ENCODE results near the gene SYT1. TPM values are rescaled to one million over a fixed set of nuclear protein-coding genes. Genes with fewer than 3 reads are reported as not detected.

SYT1 gene
- total RNA-seq, 2 experiments from 2014 or later = not detected

- Mint-ChIP-seq H3K27me3 (no peaks in the 10 kb centered on the region), H3K36me3 (ENCODE audit: low read depth) (no peaks in the 10 kb centered on the region), H3K4me1 (no peaks in the 10 kb centered on the region), H3K4me3 (no peak overlapping the region), H3K9me3 (ENCODE audit: low read depth) (no peaks in the 10 kb centered on the region), H3K27ac (no peak overlapping the region)
- intact Hi-C loops (cut with DNase I, micrococcal nuclease) = no loop called here
- CTCF ChIA-PET = interaction anchor here (0.6 kb wide), 1 partner anchor 11 kb away, joined by 3 read pairs; no protein-coding TSS in a partner anchor
- ATAC-seq = no peak
- POLR2A ChIA-PET = no interaction called here
- no peak for DNase-seq
Observed at GRCh38 chr12:79162147-79162772, 297.7 kb downstream of the SYT1 start.

- Mint-ChIP-seq H3K9me3 (ENCODE audit: low read depth) (no peaks in the 10 kb centered on the region), H3K27me3 (no peaks in the 10 kb centered on the region), H3K36me3 (ENCODE audit: low read depth) (no peaks in the 10 kb centered on the region), H3K27ac (no peak overlapping the region), H3K4me1 (no peaks in the 10 kb centered on the region), H3K4me3 (no peak overlapping the region)
- POLR2A ChIA-PET = no interaction called here
- intact Hi-C loops (cut with DNase I, micrococcal nuclease) = no loop called here
- ATAC-seq (no peak), DNase-seq (no peak)
- CTCF ChIA-PET = no interaction called here
Observed at GRCh38 chr12:79162948-79163347, 298.4 kb downstream of the SYT1 start.

DNA sequence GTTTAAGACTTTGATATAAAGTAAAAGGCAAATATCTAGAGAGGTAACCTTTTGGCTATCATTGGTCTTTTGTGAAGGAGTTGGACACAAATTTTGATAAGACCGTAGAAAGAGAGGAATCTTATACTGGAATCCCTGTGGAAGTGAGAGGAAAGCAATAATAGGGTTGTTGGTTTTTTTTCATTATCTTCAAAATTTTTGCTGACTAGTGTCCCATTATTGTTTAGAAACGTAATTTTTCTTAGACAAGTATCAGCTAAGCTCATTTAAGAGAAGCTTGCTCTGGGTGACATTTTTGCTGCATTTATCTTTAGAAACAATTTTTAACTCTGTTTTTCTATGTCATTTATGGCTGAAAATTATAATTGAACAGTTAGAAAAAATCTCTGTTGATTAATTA, 300.3 kb downstream of the SYT1 start:
- Mint-ChIP-seq H3K36me3 (ENCODE audit: low read depth) (no peaks in the 10 kb centered on the region), H3K4me3 (no peak overlapping the region), H3K9me3 (ENCODE audit: low read depth) (no peaks in the 10 kb centered on the region), H3K27me3 (no peaks in the 10 kb centered on the region), H3K4me1 (no peaks in the 10 kb centered on the region), H3K27ac (no peak overlapping the region)
- intact Hi-C loops (cut with DNase I, micrococcal nuclease) = no loop called here
- no peak for DNase-seq
- ChIA-PET CTCF (interaction anchor here (1.0 kb wide), 1 partner anchor 10 kb away, joined by 4 read pairs; no protein-coding TSS in a partner anchor), POLR2A (no interaction called here)
- ATAC-seq = no peak

DNA sequence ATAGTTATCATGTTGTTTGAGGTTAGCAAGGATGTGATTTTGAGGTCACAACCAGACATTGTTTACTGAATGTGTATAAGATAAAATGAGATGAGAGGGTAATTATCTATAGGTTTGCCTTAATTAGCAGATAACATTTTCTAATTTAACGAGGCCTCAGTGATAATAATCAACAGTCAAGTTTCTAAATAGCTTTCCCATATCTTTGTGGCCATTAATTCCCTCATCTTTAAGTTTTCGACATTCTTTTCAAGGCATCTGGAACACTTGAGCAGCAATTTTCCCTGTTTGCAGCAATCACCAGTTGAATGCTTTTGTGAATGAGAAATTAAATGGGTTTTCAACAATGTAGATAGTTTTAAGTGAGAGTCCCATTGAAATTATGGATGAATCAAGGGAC, 304.1 kb downstream of the SYT1 start:
- Mint-ChIP-seq H3K27ac (no peak overlapping the region), H3K4me3 (no peak overlapping the region), H3K9me3 (ENCODE audit: low read depth) (peaks cover 4% of the 10 kb centered on the region), H3K36me3 (ENCODE audit: low read depth) (no peaks in the 10 kb centered on the region), H3K4me1 (no peaks in the 10 kb centered on the region), H3K27me3 (no peaks in the 10 kb centered on the region)
- DNase-seq = no peak
- intact Hi-C loops (cut with DNase I, micrococcal nuclease) = no loop called here
- POLR2A ChIA-PET = no interaction called here
- no peak for ATAC-seq
- CTCF ChIA-PET = no interaction called here

GRCh38 chr12:79174626-79175025, 310.1 kb downstream of the SYT1 start:
- H3K36me3 Mint-ChIP-seq (ENCODE audit: low read depth) = no peaks in the 10 kb centered on the region
- H3K27ac Mint-ChIP-seq = no peak overlapping the region
- H3K4me1 Mint-ChIP-seq = no peaks in the 10 kb centered on the region
- ChIA-PET POLR2A (no interaction called here), CTCF (interaction anchor here (0.7 to 0.9 kb wide), 2 partner anchors 10 to 13 kb away, joined by 3 to 4 read pairs; no protein-coding TSS in a partner anchor)
- no peaks in the 10 kb centered on the region for H3K27me3 Mint-ChIP-seq
- intact Hi-C loops (cut with DNase I, micrococcal nuclease) = no loop called here
- ATAC-seq (no peak), DNase-seq (no peak)
- H3K9me3 Mint-ChIP-seq (ENCODE audit: low read depth) = peaks cover 4% of the 10 kb centered on the region
- no peak overlapping the region for H3K4me3 Mint-ChIP-seq

GRCh38 chr12:79183003-79183402, 318.4 kb downstream of the SYT1 start:
- Mint-ChIP-seq H3K27ac (no peak overlapping the region), H3K4me1 (no peaks in the 10 kb centered on the region), H3K9me3 (ENCODE audit: low read depth) (no peaks in the 10 kb centered on the region), H3K36me3 (ENCODE audit: low read depth) (no peaks in the 10 kb centered on the region), H3K4me3 (no peak overlapping the region), H3K27me3 (no peaks in the 10 kb centered on the region)
- intact Hi-C loops (cut with DNase I, micrococcal nuclease) = no loop called here
- DNase-seq (no peak), ATAC-seq (no peak)
- ChIA-PET CTCF (interaction anchor here (0.5 kb wide), 1 partner anchor 1458 kb away, joined by 3 read pairs; no protein-coding TSS in a partner anchor), POLR2A (no interaction called here)

DNA sequence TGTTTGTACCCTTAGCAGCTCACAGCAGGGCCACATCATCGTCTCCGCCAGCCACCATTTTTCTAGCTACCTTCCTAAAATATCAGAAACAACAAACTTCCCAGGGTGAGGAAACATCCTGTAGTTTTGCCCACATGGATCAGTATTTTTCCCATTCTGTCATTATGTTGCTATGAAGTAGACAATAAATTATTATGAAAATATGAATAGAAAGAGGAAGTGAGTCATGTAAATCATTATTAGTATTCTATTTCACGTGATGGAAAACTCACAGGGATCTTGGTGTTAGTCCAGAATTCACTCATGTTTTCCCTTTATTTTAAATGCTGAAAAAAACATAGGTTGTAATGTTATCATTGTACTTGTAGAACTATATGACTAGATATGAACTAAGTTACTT, 319.4 kb downstream of the SYT1 start:
- ATAC-seq = no peak
- H3K9me3 Mint-ChIP-seq (ENCODE audit: low read depth) = no peaks in the 10 kb centered on the region
- ChIA-PET CTCF (no interaction called here), POLR2A (no interaction called here)
- intact Hi-C loops (cut with DNase I, micrococcal nuclease) = no loop called here
- H3K27me3 Mint-ChIP-seq = no peaks in the 10 kb centered on the region
- no peak overlapping the region for H3K4me3 Mint-ChIP-seq
- H3K27ac Mint-ChIP-seq = no peak overlapping the region
- no peaks in the 10 kb centered on the region for H3K36me3 Mint-ChIP-seq (ENCODE audit: low read depth)
- no peaks in the 10 kb centered on the region for H3K4me1 Mint-ChIP-seq
- DNase-seq = no peak

DNA sequence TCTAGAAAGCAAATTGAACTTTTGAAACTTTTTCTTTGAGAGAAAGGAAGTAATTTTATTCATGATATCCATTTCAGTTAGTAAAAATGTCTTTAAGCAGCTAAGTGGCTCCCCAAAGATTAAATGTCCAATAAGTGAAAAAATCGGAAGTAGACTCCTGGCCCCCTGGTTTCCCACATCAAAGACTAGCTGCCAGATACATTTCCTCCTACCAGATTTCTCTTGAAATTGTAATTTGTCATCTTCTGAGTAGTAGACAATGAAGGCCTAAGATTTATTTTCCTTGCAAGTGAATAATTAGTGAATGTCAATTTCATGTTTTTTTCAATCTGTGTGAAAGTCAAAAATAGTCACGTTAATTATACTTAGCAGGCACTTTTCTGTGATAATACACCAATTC, 321.9 kb downstream of the SYT1 start:
- Mint-ChIP-seq H3K27ac (no peak overlapping the region), H3K9me3 (ENCODE audit: low read depth) (no peaks in the 10 kb centered on the region), H3K4me1 (no peaks in the 10 kb centered on the region), H3K4me3 (no peak overlapping the region), H3K36me3 (ENCODE audit: low read depth) (no peaks in the 10 kb centered on the region), H3K27me3 (no peaks in the 10 kb centered on the region)
- ATAC-seq (no peak), DNase-seq (no peak)
- ChIA-PET CTCF (no interaction called here), POLR2A (no interaction called here)
- intact Hi-C loops (cut with DNase I, micrococcal nuclease) = no loop called here

DNA sequence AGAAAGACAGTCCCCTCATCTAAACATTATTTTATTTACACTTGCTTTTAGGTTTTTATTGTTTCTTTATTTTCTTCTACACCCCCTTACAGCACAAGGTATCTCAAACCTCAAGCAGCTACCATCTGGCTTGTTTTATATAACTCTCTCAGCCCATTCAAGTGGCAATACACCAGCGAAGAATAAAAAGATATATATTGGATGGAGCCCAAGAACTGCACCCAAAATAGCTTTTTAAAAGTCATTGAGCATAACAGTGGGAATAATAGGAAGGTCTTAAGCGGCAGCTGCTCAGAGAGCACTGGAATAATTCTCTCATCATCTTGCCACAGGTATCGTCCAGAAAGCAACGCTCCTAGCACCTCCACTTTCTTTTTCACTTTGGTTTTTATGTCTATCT, 322.5 kb downstream of the SYT1 start:
- no peaks in the 10 kb centered on the region for H3K36me3 Mint-ChIP-seq (ENCODE audit: low read depth)

GRCh38 chr12:79191391-79191790, 326.8 kb downstream of the SYT1 start:
- POLR2A ChIA-PET = no interaction called here
- intact Hi-C loops (cut with DNase I, micrococcal nuclease) = no loop called here
- CTCF ChIA-PET = no interaction called here
- DNase-seq (no peak), ATAC-seq (no peak)
- Mint-ChIP-seq H3K36me3 (ENCODE audit: low read depth) (no peaks in the 10 kb centered on the region), H3K4me1 (no peaks in the 10 kb centered on the region), H3K27ac (no peak overlapping the region), H3K27me3 (no peaks in the 10 kb centered on the region), H3K9me3 (ENCODE audit: low read depth) (no peaks in the 10 kb centered on the region), H3K4me3 (no peak overlapping the region)

More for the DNA sequence above, 322.5 kb downstream of the SYT1 start:
- intact Hi-C loops (cut with DNase I, micrococcal nuclease) = no loop called here
- H3K4me1 Mint-ChIP-seq = no peaks in the 10 kb centered on the region
- no peak overlapping the region for H3K4me3 Mint-ChIP-seq
- ChIA-PET POLR2A (no interaction called here), CTCF (interaction anchor here (1.1 kb wide), 1 partner anchor 10 kb away, joined by 4 read pairs; no protein-coding TSS in a partner anchor)
- no peaks in the 10 kb centered on the region for H3K27me3 Mint-ChIP-seq
- no peak overlapping the region for H3K27ac Mint-ChIP-seq
- no peak for ATAC-seq
- no peak for DNase-seq
- no peaks in the 10 kb centered on the region for H3K9me3 Mint-ChIP-seq (ENCODE audit: low read depth)

DNA sequence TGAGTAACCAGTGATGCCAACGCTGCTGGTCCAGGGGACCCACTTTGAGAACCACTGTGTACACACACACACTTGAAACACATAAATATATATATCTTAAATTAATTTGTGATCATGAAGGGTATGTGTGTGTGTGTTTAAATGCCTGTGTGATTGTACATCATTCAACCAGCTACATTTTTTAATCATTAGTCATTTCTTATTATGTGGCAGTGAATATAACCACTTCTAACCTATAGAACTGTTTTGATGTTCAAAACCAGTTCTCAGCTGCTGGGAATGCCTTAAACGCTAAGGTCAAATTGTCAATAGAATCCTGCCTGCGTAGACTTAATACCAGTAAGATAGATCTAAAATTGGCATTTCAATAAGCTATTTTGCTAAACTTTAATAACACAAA, 330.0 kb downstream of the SYT1 start:
- no peak overlapping the region for H3K4me3 Mint-ChIP-seq
- H3K4me1 Mint-ChIP-seq = no peaks in the 10 kb centered on the region
- no peaks in the 10 kb centered on the region for H3K36me3 Mint-ChIP-seq (ENCODE audit: low read depth)
- DNase-seq = no peak
- no peak overlapping the region for H3K27ac Mint-ChIP-seq
- no peak for ATAC-seq
- POLR2A ChIA-PET = no interaction called here
- H3K27me3 Mint-ChIP-seq = no peaks in the 10 kb centered on the region
- no peaks in the 10 kb centered on the region for H3K9me3 Mint-ChIP-seq (ENCODE audit: low read depth)
- CTCF ChIA-PET = interaction anchor here (1.1 kb wide), 1 partner anchor 36 kb away, joined by 3 read pairs; no protein-coding TSS in a partner anchor
- intact Hi-C loops (cut with DNase I, micrococcal nuclease) = no loop called here

DNA sequence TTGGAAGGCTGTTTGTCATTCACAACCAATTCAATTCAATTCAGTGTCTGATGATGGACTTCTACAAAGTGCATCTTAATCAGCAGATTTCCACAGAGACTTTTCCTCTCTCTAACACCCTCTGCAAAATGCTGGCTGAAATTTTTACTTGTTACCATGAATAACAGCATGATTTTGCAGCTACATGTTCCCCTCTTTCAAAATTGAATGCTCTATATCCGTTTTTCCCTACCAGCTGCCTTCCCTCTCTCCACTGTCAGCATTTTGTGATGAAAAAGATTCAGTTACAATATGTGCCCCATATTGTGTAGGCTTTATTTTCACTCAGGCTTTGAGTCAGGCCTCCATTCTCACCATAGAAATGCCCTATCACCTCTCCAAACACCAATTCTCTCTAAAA, 334.6 kb downstream of the SYT1 start:
- Mint-ChIP-seq H3K27ac (no peak overlapping the region), H3K36me3 (ENCODE audit: low read depth) (no peaks in the 10 kb centered on the region), H3K9me3 (ENCODE audit: low read depth) (no peaks in the 10 kb centered on the region), H3K4me1 (no peaks in the 10 kb centered on the region), H3K4me3 (no peak overlapping the region), H3K27me3 (no peaks in the 10 kb centered on the region)
- ChIA-PET POLR2A (no interaction called here), CTCF (no interaction called here)
- no peak for ATAC-seq
- intact Hi-C loops (cut with DNase I, micrococcal nuclease) = no loop called here
- DNase-seq = no peak

- DNase-seq (no peak), ATAC-seq (no peak)
- ChIA-PET CTCF (no interaction called here), POLR2A (no interaction called here)
- Mint-ChIP-seq H3K36me3 (ENCODE audit: low read depth) (no peaks in the 10 kb centered on the region), H3K4me3 (no peak overlapping the region), H3K27me3 (no peaks in the 10 kb centered on the region), H3K27ac (no peak overlapping the region), H3K9me3 (ENCODE audit: low read depth) (no peaks in the 10 kb centered on the region), H3K4me1 (no peaks in the 10 kb centered on the region)
- intact Hi-C loops (cut with DNase I, micrococcal nuclease) = no loop called here
Observed at GRCh38 chr12:79200176-79200575, 335.6 kb downstream of the SYT1 start.

All from activated CD4-positive, alpha-beta T cell treated with anti-CD3 and anti-CD28 coated beads for 36 hours (primary cell).